Keratinocyte (primary cell): ENCODE data around the gene CRIP3.

Experiments
- EZH2 ChIP-seq: IDR thresholded peaks from one replicate; pipeline ENCODE4 v1.6.1; 2012; ENCODE audit warnings: inconsistent platforms, mild to moderate bottlenecking, low read length, moderate library complexity
- TF ChIP-seq, protein P1 (sequence below), 3 experiments: IDR thresholded peaks in 1 of 3; conservative IDR thresholded peaks in 1 of 3; optimal IDR thresholded peaks in 1 of 3; 2 replicates in 2 of 3; 3 replicates in 1 of 3; pipeline versions ENCODE3 to v1.5.1; 2011; ENCODE audit warnings: low read length in 3 of 3, mild to moderate bottlenecking in 3 of 3, moderate library complexity in 2 of 3, control low read depth in 1 of 3, inconsistent platforms in 1 of 3; ENCODE audit not compliant: insufficient read depth in 2 of 3; ENCODE audit errors: extremely low read depth in 1 of 3

DNA sequence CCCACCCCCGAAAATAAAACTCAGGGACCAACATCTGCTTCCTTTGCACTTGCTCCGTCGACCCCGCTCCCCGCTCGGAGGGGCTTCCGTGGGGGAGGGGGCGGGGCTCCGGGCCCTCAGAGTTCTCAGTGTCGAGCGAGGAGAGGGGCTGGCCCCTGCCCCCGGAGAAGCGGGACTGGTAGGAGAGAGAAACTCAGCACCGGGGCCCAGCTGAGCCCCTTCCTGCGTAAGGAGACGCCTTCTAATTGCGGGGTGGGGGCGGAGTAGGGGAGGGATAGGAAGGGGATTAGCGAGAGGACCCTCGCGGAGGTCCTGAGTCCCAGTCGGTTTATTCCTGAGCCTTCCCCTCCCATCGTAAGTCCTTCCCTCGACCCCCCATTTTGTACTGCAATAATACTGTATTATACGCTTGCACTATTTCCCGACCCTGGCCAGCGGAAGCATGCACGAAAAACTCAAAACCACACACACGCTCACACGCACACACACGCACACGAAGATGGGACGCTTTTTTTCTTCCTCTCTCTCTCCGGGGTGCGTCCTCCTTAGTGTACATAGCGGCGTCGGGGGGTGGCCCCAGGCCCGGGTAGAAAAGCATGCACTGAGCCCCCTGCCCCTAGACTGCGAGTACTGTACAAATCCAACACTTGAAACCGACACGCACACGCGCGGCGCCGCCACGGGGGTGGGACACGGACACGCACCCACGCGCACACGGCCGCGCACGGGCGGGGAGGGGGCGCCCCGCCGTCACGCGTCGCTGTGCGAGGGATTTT, 32.6 kb downstream of the CRIP3 start:
- TF ChIP-seq, protein P1, sequence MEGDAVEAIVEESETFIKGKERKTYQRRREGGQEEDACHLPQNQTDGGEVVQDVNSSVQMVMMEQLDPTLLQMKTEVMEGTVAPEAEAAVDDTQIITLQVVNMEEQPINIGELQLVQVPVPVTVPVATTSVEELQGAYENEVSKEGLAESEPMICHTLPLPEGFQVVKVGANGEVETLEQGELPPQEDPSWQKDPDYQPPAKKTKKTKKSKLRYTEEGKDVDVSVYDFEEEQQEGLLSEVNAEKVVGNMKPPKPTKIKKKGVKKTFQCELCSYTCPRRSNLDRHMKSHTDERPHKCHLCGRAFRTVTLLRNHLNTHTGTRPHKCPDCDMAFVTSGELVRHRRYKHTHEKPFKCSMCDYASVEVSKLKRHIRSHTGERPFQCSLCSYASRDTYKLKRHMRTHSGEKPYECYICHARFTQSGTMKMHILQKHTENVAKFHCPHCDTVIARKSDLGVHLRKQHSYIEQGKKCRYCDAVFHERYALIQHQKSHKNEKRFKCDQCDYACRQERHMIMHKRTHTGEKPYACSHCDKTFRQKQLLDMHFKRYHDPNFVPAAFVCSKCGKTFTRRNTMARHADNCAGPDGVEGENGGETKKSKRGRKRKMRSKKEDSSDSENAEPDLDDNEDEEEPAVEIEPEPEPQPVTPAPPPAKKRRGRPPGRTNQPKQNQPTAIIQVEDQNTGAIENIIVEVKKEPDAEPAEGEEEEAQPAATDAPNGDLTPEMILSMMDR (optimal IDR thresholded peaks at IDR 0.05 in 1 of 3, IDR thresholded peaks at IDR 0.05 in 1 of 3, conservative IDR thresholded peaks at IDR 0.05 in 1 of 3; ENCODE audit: extremely low read depth in 1 of 3, insufficient read depth in 2 of 3, low read length in 3 of 3) = no peak
- peak; percentile 46 for TF ChIP-seq EZH2
